ENCODE results near the gene PAQR7.
"Not testable (repeated sequence)": the region's sequence is repeated elsewhere in the genome, so short reads cannot be mapped to it uniquely, and the experiment has no call there.

The PAQR7 gene

GRCh38 chr1:25861316-25862286, 13.9 kb downstream of the PAQR7 start:
- no peak for TF ChIP-seq TAF1 (IDR thresholded peaks at IDR 0.05; ENCODE audit: borderline replicate concordance, low read depth, low read length)
- TF ChIP-seq POLR2AphosphoS5 (IDR thresholded peaks at IDR 0.05; ENCODE audit: low read depth, low read length), result no peak
- no peak for TF ChIP-seq POLR2A (IDR thresholded peaks at IDR 0.05; ENCODE audit: low read depth, low read length)
- no peak for DNase-seq (ENCODE audit: insufficient read length)
- FAIRE-seq, result no peak

- FAIRE-seq (peak; percentile 94), DNase-seq (ENCODE audit: insufficient read length) (peak; percentile 90)
- peak; percentile 78 for TF ChIP-seq POLR2AphosphoS5 (IDR thresholded peaks at IDR 0.05; ENCODE audit: low read depth, low read length)
- TF ChIP-seq TAF1 (IDR thresholded peaks at IDR 0.05; ENCODE audit: borderline replicate concordance, low read depth, low read length), result peak; percentile 95
- peak; percentile 87 for TF ChIP-seq POLR2A (IDR thresholded peaks at IDR 0.05; ENCODE audit: low read depth, low read length)
These were observed 16.4 kb downstream of the PAQR7 start, which contains the start of gene AUNIP for GRCh38 chr1:25858906-25859789. TSS of gene AUNIP (minus strand) at chr1:25859457. CDS start at chr1:25859357, 100 bp downstream.

DNA sequence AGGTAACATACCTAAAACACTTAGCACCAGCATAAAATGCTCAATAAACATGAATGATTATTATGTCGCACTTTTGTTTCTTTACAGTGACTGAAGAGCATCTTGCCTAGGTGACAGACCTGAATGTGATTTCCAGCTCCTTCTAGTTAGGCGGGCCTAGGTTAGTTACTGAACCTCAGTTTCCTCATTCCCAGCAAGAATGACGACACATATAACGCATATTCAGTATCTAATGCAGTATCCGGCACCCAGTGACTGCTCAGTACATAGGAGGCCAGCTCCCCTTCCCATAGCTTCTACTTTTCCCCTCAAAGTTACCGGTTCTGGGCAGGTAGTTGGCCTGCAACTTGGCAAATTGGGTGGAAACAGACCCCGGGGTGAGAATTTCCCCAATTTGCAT, 17.0 kb downstream of the PAQR7 start:
- no peak for TF ChIP-seq TAF1 (IDR thresholded peaks at IDR 0.05; ENCODE audit: borderline replicate concordance, low read depth, low read length)
- TF ChIP-seq POLR2A (IDR thresholded peaks at IDR 0.05; ENCODE audit: low read depth, low read length), result no peak
- no peak for TF ChIP-seq POLR2AphosphoS5 (IDR thresholded peaks at IDR 0.05; ENCODE audit: low read depth, low read length)
- no peak for DNase-seq (ENCODE audit: insufficient read length)
- FAIRE-seq, result peak; percentile 57

- DNase-seq (ENCODE audit: insufficient read length) (no peak), FAIRE-seq (no peak)
- TF ChIP-seq POLR2A (IDR thresholded peaks at IDR 0.05; ENCODE audit: low read depth, low read length) (no peak), TAF1 (IDR thresholded peaks at IDR 0.05; ENCODE audit: borderline replicate concordance, low read depth, low read length) (no peak), POLR2AphosphoS5 (IDR thresholded peaks at IDR 0.05; ENCODE audit: low read depth, low read length) (no peak)
These were observed 18.7 kb downstream of the PAQR7 start for GRCh38 chr1:25856856-25857255.

GRCh38 chr1:25854554-25854953, 21.0 kb downstream of the PAQR7 start:
- TF ChIP-seq POLR2A (IDR thresholded peaks at IDR 0.05; ENCODE audit: low read depth, low read length), result no peak
- TF ChIP-seq TAF1 (IDR thresholded peaks at IDR 0.05; ENCODE audit: borderline replicate concordance, low read depth, low read length), result no peak
- TF ChIP-seq POLR2AphosphoS5 (IDR thresholded peaks at IDR 0.05; ENCODE audit: low read depth, low read length), result no peak
- FAIRE-seq, result no peak
- DNase-seq (ENCODE audit: insufficient read length), result no peak

DNA sequence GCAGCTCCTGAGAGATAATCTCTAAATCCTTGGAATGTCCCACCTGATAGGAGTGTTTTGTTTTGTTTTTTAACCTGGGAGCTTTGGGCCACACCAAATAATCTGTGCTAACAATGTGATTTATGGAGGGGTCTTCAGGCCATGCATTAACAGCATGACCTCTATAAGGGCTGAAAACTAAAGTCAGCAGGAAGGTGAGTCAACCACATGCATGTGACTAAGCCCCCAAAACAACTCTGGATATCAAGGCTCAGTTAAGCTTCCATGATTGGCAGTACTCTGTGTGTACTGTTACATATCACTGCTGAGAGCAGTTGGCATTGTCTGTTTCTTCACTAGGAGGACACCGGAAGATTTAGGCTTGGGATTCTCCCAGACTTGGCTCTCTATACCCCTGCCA, 27.0 kb downstream of the PAQR7 start:
- FAIRE-seq (no peak), DNase-seq (ENCODE audit: insufficient read length) (no peak)
- no peak for TF ChIP-seq POLR2AphosphoS5 (IDR thresholded peaks at IDR 0.05; ENCODE audit: low read depth, low read length)

DNA sequence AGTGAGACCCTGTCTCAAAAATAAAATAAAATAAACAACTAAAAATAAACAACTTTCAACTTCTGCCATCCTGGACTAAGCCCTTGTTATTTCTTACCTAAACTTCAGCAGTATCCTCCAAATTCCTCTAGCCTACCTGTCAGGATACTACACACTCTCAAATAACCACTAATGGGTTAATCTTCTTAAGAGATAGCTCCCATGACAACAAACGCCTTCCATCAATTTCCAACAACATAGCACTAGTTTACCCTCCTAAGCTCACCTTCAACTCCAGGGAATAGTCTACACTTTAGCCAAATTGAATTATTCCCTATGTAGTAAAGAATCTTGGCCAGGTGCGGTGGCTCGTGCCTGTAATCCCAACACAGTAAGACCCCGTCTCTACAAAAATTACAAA, 27.6 kb downstream of the PAQR7 start:
- no peak for FAIRE-seq
- DNase-seq (ENCODE audit: insufficient read length), result no peak

GRCh38 chr1:25845664-25846063, 29.8 kb downstream of the PAQR7 start:
- no peak for DNase-seq (ENCODE audit: insufficient read length)
- no peak for FAIRE-seq
- no peak for TF ChIP-seq POLR2A (IDR thresholded peaks at IDR 0.05; ENCODE audit: low read depth, low read length)
- no peak for TF ChIP-seq POLR2AphosphoS5 (IDR thresholded peaks at IDR 0.05; ENCODE audit: low read depth, low read length)
- TF ChIP-seq TAF1 (IDR thresholded peaks at IDR 0.05; ENCODE audit: borderline replicate concordance, low read depth, low read length), result no peak

More for the DNA sequence above, 27.6 kb downstream of the PAQR7 start:
- TF ChIP-seq POLR2AphosphoS5 (IDR thresholded peaks at IDR 0.05; ENCODE audit: low read depth, low read length), result no peak
- no peak for TF ChIP-seq POLR2A (IDR thresholded peaks at IDR 0.05; ENCODE audit: low read depth, low read length)
- no peak for TF ChIP-seq TAF1 (IDR thresholded peaks at IDR 0.05; ENCODE audit: borderline replicate concordance, low read depth, low read length)

DNA sequence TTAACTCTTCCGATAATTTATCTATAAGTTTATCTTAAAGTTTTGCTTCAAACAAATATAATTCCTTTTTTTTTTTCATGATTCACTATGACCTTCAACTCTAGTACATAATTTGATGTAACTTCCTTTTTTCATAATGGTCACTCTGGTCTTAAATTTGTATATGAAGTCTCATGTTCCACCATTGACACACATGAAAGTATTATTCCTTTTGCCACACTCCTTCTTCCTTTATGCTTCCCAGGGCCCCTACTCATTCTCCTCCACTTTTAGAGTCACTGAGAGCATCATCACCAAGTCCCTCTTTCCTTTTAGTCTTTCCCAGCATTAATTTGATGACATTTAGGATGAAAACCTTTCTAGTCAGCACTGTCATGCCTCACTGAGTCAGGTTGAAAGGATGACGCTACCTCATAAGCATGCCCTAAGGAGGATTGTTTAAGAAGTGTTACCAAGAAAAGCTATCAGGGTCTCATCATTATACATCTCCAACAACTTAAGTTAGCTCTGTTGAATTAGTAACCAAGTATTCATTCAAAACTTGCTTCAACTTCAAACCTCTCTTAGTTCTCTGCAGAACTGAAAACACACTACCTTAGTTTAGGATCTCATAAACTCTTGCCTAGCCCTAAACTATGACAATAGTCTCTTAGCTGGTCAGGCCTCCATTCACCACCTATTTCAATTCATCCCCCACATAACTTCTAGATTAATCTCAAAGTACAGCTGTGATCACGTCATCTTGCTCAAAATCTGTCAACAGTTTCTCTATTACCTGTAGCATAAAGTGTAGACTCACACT, 30.8 kb downstream of the PAQR7 start:
- no peak for FAIRE-seq
- no peak for DNase-seq (ENCODE audit: insufficient read length)
- TF ChIP-seq POLR2A (IDR thresholded peaks at IDR 0.05; ENCODE audit: low read depth, low read length) (no peak), POLR2AphosphoS5 (IDR thresholded peaks at IDR 0.05; ENCODE audit: low read depth, low read length) (no peak), TAF1 (IDR thresholded peaks at IDR 0.05; ENCODE audit: borderline replicate concordance, low read depth, low read length) (no peak)

- no peak for FAIRE-seq
- no peak for DNase-seq (ENCODE audit: insufficient read length)
- TF ChIP-seq POLR2A (IDR thresholded peaks at IDR 0.05; ENCODE audit: low read depth, low read length) (no peak), TAF1 (IDR thresholded peaks at IDR 0.05; ENCODE audit: borderline replicate concordance, low read depth, low read length) (no peak), POLR2AphosphoS5 (IDR thresholded peaks at IDR 0.05; ENCODE audit: low read depth, low read length) (no peak)
These were observed 32.0 kb downstream of the PAQR7 start for GRCh38 chr1:25843483-25843882.

- not testable (repeated sequence) for FAIRE-seq; DNase-seq (ENCODE audit: insufficient read length)
These were observed 35.7 kb downstream of the PAQR7 start for GRCh38 chr1:25839808-25840207.

Measured in GM12892 (cell line).